WTC11 (cell line): Measurements from ENCODE around the gene HEY2. TPM values are rescaled to one million over a fixed set of nuclear protein-coding genes. Genes with fewer than 3 reads are reported as not detected.

Source experiments
- ATAC-seq: fragments of 200-7000 bp; cut with Tn5 transposase; 2 replicates; pipeline ENCODE4 v1.10.0; 2021; ENCODE audit warnings: mild to moderate bottlenecking, moderate library complexity
- CTCF ChIA-PET: fragments of 300-600 bp; sonication (Branson Sonifier 250); formaldehyde crosslinking; loops from one replicate; lab custom pipeline; 2021; ENCODE audit warnings: antibody characterized with exemption; lab: Charles Lee
- POLR2A ChIA-PET: fragments of 350-600 bp; sonication (Branson Sonifier 250); formaldehyde crosslinking; loops from one replicate; lab custom pipeline; 2021; ENCODE audit warnings: antibody characterized with exemption; lab: Charles Lee
- DNase-seq: peaks from one replicate; pipeline ENCODE4 v3.0.0; 2021; ENCODE audit warnings: low spot score
- H3K27ac Mint-ChIP-seq: 2 replicates; pipeline ENCODE4 v1.8.0; 2021; ENCODE audit warnings: mixed read lengths
- H3K27me3 Mint-ChIP-seq: 2 replicates; pipeline ENCODE4 v1.8.0; 2021; ENCODE audit warnings: low read depth, mild to moderate bottlenecking, moderate library complexity, mixed read lengths
- H3K36me3 Mint-ChIP-seq: 2 replicates; pipeline ENCODE4 v1.8.0; 2021; ENCODE audit warnings: mixed read lengths
- H3K4me1 Mint-ChIP-seq: 2 replicates; pipeline ENCODE4 v1.8.0; 2022; ENCODE audit warnings: mixed read lengths
- H3K4me3 Mint-ChIP-seq: 2 replicates; pipeline ENCODE4 v1.8.0; 2021; ENCODE audit warnings: mild to moderate bottlenecking, moderate library complexity, mixed read lengths
- H3K9me3 Mint-ChIP-seq: 2 replicates; pipeline ENCODE4 v1.8.0; 2021; ENCODE audit warnings: mixed read lengths
- ESRRA ChIP-seq: sonication (generic); formaldehyde crosslinking; IDR thresholded peaks from 2 replicates; pipeline ENCODE4 v1.8.1; 2022; ENCODE audit warnings: mild to moderate bottlenecking, missing genetic modification reagents, borderline replicate concordance
- FOXP1 ChIP-seq: sonication (generic); formaldehyde crosslinking; IDR thresholded peaks from 2 replicates; pipeline ENCODE4 v1.8.0; 2022; ENCODE audit warnings: missing genetic modification reagents, mild to moderate bottlenecking, moderate library complexity, borderline replicate concordance
- MXD4 ChIP-seq: fragments of 250-450 bp; sonication (Bioruptor Pico); IDR thresholded peaks from 2 replicates; pipeline ENCODE4 v1.8.0; 2021; ENCODE audit warnings: mild to moderate bottlenecking, moderate library complexity, borderline replicate concordance
- MYBL2 ChIP-seq: sonication (generic); formaldehyde crosslinking; IDR thresholded peaks from 2 replicates; pipeline ENCODE4 v1.8.1; 2023; ENCODE audit warnings: mild to moderate bottlenecking, moderate library complexity, missing genetic modification reagents
- ZNF219 ChIP-seq: sonication (generic); formaldehyde crosslinking; IDR thresholded peaks from 2 replicates; pipeline ENCODE4 v1.8.0; 2023; ENCODE audit warnings: missing genetic modification reagents, mild to moderate bottlenecking, borderline replicate concordance
- ZNF263 ChIP-seq: sonication (generic); formaldehyde crosslinking; IDR thresholded peaks from 2 replicates; pipeline ENCODE4 v1.8.1; 2022; ENCODE audit warnings: low read depth, mild to moderate bottlenecking, moderate library complexity, missing genetic modification reagents
- ZNF671 ChIP-seq: fragments of 250-450 bp; sonication (Bioruptor Pico); IDR thresholded peaks from 2 replicates; pipeline ENCODE4 v1.8.0; 2021; ENCODE audit warnings: mild to moderate bottlenecking
- total RNA-seq: library from RNA; stranded (reverse); gene quantifications from 3 replicates; pipeline ENCODE4 v1.2.3, GENCODE V29; 2021
- TF ChIP-seq, protein P1 (sequence below): sonication (generic); formaldehyde crosslinking; IDR thresholded peaks from 2 replicates; pipeline ENCODE4 v1.8.1; 2023; ENCODE audit warnings: mild to moderate bottlenecking, missing genetic modification reagents, borderline replicate concordance
- TF ChIP-seq, protein P2 (sequence below): sonication (generic); formaldehyde crosslinking; IDR thresholded peaks from 2 replicates; pipeline ENCODE4 v1.8.1; 2023; ENCODE audit warnings: mild to moderate bottlenecking, missing genetic modification reagents, moderate library complexity
- TF ChIP-seq, protein P3 (sequence below): sonication (generic); formaldehyde crosslinking; IDR thresholded peaks from 2 replicates; pipeline ENCODE4 v1.8.0; 2022; ENCODE audit warnings: mild to moderate bottlenecking, missing genetic modification reagents
- TF ChIP-seq, protein P4 (sequence below): sonication (generic); formaldehyde crosslinking; IDR thresholded peaks from 2 replicates; pipeline ENCODE4 v1.8.0; 2022; ENCODE audit warnings: mild to moderate bottlenecking, missing genetic modification reagents
- TF ChIP-seq, protein P5 (sequence below): sonication (generic); formaldehyde crosslinking; IDR thresholded peaks from 2 replicates; pipeline ENCODE4 v1.8.0; 2023; ENCODE audit warnings: missing genetic modification reagents
- TF ChIP-seq, protein P6 (sequence below): fragments of 250-450 bp; sonication (Bioruptor Pico); IDR thresholded peaks from 2 replicates; pipeline ENCODE4 v1.8.0; 2021; ENCODE audit warnings: mild to moderate bottlenecking
- TF ChIP-seq, protein P7 (sequence below): fragments of 250-450 bp; sonication (Bioruptor Pico); IDR thresholded peaks from 2 replicates; pipeline ENCODE4 v1.9.0; 2021; ENCODE audit warnings: mild to moderate bottlenecking
- TF ChIP-seq, protein P8 (sequence below): sonication (generic); formaldehyde crosslinking; IDR thresholded peaks from 2 replicates; pipeline ENCODE4 v1.8.0; 2022; ENCODE audit warnings: mild to moderate bottlenecking, missing genetic modification reagents
- TF ChIP-seq, protein P9 (sequence below): sonication (generic); formaldehyde crosslinking; IDR thresholded peaks from 2 replicates; pipeline ENCODE4 v1.8.1; 2023; ENCODE audit warnings: mild to moderate bottlenecking, missing genetic modification reagents
- TF ChIP-seq, protein P10 (sequence below): sonication (generic); formaldehyde crosslinking; conservative IDR thresholded peaks from 2 replicates; pipeline ENCODE4 v1.8.1; 2022; ENCODE audit warnings: mild to moderate bottlenecking, missing genetic modification reagents

Gene HEY2
- total RNA-seq, 1 experiment from 2014 or later: 10.6 TPM

DNA sequence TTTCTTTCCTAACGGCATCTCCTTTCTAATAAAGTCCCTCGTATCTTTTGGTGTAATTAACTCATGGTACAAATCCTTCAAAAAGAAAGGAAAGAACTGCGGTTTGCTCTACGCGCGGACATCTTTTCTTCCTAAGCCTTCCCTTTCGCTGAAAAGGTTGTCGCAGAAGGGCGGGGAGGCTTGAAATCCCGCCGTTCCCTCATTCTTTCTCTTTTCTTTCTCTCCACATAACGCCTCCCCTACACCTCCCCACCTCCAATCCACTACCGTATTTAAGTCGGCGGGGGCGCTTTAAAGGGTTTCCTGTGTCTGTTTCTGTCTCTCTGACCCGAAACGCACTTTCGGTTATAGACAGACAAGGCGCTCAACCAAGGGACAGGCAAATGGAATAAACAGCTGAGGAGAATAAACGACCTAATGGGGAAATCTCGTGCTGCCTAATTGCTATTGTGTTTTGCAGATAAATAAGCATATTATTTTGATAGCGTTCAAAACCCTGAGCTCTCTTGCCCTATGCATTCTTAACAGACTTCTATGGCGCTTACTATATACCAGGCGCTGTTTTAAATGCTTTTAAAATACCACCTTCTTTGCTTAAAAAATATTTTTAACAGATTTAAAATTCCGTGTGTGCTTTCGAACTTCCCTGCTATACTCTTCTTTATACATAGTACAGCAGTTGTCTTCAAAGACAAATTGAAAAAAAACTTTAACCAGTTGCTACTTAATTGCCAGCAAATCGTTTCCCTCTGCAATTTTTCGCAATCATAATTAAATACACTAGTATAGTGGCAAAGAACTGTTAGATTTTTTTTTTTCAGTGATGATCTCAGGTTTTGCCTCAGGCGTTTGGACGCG lies 2.5 kb upstream of the HEY2 start (continued):
- TF ChIP-seq, protein P1, sequence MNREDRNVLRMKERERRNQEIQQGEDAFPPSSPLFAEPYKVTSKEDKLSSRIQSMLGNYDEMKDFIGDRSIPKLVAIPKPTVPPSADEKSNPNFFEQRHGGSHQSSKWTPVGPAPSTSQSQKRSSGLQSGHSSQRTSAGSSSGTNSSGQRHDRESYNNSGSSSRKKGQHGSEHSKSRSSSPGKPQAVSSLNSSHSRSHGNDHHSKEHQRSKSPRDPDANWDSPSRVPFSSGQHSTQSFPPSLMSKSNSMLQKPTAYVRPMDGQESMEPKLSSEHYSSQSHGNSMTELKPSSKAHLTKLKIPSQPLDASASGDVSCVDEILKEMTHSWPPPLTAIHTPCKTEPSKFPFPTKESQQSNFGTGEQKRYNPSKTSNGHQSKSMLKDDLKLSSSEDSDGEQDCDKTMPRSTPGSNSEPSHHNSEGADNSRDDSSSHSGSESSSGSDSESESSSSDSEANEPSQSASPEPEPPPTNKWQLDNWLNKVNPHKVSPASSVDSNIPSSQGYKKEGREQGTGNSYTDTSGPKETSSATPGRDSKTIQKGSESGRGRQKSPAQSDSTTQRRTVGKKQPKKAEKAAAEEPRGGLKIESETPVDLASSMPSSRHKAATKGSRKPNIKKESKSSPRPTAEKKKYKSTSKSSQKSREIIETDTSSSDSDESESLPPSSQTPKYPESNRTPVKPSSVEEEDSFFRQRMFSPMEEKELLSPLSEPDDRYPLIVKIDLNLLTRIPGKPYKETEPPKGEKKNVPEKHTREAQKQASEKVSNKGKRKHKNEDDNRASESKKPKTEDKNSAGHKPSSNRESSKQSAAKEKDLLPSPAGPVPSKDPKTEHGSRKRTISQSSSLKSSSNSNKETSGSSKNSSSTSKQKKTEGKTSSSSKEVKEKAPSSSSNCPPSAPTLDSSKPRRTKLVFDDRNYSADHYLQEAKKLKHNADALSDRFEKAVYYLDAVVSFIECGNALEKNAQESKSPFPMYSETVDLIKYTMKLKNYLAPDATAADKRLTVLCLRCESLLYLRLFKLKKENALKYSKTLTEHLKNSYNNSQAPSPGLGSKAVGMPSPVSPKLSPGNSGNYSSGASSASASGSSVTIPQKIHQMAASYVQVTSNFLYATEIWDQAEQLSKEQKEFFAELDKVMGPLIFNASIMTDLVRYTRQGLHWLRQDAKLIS (CRISPR knock-in tag): no peak
- TF ChIP-seq, protein P2, sequence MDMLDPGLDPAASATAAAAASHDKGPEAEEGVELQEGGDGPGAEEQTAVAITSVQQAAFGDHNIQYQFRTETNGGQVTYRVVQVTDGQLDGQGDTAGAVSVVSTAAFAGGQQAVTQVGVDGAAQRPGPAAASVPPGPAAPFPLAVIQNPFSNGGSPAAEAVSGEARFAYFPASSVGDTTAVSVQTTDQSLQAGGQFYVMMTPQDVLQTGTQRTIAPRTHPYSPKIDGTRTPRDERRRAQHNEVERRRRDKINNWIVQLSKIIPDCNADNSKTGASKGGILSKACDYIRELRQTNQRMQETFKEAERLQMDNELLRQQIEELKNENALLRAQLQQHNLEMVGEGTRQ (CRISPR knock-in tag): 0 out of 2 replicates have a peak, but pooled peaks have one; percentile 9
- TF ChIP-seq FOXP1: no peak

DNA sequence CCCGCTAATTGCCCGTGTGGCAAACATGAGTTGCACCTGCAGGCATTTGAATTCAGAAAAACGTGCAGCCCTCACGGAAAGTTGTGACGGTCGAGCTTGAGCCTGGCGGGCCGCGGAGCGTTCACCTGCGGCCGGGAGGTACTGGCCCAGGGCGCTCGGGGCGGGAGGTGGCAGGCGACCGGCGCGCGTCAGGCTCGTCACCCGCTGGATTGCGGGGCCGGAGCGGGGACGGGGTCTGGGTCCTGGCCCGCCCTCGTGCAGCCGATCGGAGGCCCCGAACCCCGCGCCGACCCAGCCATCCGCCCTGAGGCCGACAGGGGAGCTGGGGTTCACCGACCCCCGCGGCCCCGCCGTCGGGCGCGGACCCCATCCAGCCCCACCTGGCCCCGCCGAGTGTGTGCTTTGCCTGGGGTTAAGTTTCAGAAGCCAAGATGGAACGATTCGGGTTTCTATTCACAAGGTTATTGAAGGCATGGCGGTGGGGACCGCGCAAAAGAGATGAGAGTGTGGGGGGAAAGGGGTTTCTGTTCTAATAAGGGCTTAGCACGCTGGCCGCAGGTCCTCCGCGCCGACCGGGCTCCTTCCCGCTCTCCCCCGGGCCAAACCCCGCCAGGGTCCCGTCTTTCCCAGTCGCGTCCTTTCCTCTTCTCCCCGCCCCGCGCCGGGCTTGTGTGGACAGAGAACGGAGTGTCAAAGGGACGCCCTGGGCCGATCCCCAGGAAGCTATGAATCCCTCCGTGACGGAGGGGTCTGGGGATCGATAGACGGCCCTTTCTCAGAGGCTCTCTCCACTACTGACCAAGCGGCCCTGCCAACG lies 1.6 kb upstream of the HEY2 start:
- no peaks in the 10 kb centered on the region for H3K36me3 Mint-ChIP-seq
- H3K27me3 Mint-ChIP-seq: peaks cover 28% of the 10 kb centered on the region
- peak overlapping the region; percentile 83 for H3K4me3 Mint-ChIP-seq
- CTCF ChIA-PET: interaction anchor here (2.0 kb wide), 1 partner anchor 11 kb away, joined by 7 read pairs; no protein-coding TSS in a partner anchor
- DNase-seq (peak; percentile 68), ATAC-seq (peak; percentile 4)
- H3K27ac Mint-ChIP-seq: peak overlapping the region; percentile 99
- H3K4me1 Mint-ChIP-seq: peaks cover 62% of the 10 kb centered on the region
- POLR2A ChIA-PET: interaction anchor here (0.7 to 1.4 kb wide), 3 partner anchors 43 to 163 kb away, joined by 3 to 4 read pairs (median 3); partner anchors contain the start of gene NCOA7
- no peaks in the 10 kb centered on the region for H3K9me3 Mint-ChIP-seq
- TF ChIP-seq, protein P3, sequence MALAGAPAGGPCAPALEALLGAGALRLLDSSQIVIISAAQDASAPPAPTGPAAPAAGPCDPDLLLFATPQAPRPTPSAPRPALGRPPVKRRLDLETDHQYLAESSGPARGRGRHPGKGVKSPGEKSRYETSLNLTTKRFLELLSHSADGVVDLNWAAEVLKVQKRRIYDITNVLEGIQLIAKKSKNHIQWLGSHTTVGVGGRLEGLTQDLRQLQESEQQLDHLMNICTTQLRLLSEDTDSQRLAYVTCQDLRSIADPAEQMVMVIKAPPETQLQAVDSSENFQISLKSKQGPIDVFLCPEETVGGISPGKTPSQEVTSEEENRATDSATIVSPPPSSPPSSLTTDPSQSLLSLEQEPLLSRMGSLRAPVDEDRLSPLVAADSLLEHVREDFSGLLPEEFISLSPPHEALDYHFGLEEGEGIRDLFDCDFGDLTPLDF (CRISPR knock-in tag): peak; percentile 48; the same call in 1 of the 2 replicates
- TF ChIP-seq, protein P4, sequence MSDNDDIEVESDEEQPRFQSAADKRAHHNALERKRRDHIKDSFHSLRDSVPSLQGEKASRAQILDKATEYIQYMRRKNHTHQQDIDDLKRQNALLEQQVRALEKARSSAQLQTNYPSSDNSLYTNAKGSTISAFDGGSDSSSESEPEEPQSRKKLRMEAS (CRISPR knock-in tag): peak; percentile 60; the same call in 1 of the 2 replicates
- TF ChIP-seq, protein P5, sequence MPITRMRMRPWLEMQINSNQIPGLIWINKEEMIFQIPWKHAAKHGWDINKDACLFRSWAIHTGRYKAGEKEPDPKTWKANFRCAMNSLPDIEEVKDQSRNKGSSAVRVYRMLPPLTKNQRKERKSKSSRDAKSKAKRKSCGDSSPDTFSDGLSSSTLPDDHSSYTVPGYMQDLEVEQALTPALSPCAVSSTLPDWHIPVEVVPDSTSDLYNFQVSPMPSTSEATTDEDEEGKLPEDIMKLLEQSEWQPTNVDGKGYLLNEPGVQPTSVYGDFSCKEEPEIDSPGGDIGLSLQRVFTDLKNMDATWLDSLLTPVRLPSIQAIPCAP (CRISPR knock-in tag): no peak
- TF ChIP-seq, protein P6, sequence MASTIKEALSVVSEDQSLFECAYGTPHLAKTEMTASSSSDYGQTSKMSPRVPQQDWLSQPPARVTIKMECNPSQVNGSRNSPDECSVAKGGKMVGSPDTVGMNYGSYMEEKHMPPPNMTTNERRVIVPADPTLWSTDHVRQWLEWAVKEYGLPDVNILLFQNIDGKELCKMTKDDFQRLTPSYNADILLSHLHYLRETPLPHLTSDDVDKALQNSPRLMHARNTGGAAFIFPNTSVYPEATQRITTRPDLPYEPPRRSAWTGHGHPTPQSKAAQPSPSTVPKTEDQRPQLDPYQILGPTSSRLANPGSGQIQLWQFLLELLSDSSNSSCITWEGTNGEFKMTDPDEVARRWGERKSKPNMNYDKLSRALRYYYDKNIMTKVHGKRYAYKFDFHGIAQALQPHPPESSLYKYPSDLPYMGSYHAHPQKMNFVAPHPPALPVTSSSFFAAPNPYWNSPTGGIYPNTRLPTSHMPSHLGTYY: no peak
- TF ChIP-seq ESRRA (peak; percentile 51; the same call in 1 of the 2 replicates), MYBL2 (CRISPR knock-in tag) (peak; percentile 78; the same call in 1 of the 2 replicates), MXD4 (CRISPR knock-in tag) (no peak), ZNF263 (CRISPR knock-in tag) (no peak), ZNF671 (CRISPR knock-in tag) (no peak), ZNF219 (CRISPR knock-in tag) (no peak)
- TF ChIP-seq, protein P7, sequence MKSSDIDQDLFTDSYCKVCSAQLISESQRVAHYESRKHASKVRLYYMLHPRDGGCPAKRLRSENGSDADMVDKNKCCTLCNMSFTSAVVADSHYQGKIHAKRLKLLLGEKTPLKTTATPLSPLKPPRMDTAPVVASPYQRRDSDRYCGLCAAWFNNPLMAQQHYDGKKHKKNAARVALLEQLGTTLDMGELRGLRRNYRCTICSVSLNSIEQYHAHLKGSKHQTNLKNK (CRISPR knock-in tag): no peak
- TF ChIP-seq, protein P8, sequence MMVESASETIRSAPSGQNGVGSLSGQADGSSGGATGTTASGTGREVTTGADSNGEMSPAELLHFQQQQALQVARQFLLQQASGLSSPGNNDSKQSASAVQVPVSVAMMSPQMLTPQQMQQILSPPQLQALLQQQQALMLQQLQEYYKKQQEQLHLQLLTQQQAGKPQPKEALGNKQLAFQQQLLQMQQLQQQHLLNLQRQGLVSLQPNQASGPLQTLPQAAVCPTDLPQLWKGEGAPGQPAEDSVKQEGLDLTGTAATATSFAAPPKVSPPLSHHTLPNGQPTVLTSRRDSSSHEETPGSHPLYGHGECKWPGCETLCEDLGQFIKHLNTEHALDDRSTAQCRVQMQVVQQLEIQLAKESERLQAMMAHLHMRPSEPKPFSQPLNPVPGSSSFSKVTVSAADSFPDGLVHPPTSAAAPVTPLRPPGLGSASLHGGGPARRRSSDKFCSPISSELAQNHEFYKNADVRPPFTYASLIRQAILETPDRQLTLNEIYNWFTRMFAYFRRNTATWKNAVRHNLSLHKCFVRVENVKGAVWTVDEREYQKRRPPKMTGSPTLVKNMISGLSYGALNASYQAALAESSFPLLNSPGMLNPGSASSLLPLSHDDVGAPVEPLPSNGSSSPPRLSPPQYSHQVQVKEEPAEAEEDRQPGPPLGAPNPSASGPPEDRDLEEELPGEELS (CRISPR knock-in tag): peak; percentile 42; the same call in 1 of the 2 replicates
- TF ChIP-seq, protein P9, sequence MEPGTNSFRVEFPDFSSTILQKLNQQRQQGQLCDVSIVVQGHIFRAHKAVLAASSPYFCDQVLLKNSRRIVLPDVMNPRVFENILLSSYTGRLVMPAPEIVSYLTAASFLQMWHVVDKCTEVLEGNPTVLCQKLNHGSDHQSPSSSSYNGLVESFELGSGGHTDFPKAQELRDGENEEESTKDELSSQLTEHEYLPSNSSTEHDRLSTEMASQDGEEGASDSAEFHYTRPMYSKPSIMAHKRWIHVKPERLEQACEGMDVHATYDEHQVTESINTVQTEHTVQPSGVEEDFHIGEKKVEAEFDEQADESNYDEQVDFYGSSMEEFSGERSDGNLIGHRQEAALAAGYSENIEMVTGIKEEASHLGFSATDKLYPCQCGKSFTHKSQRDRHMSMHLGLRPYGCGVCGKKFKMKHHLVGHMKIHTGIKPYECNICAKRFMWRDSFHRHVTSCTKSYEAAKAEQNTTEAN (CRISPR knock-in tag): 0 out of 2 replicates have a peak, but pooled peaks have one; percentile 82
- TF ChIP-seq, protein P10, sequence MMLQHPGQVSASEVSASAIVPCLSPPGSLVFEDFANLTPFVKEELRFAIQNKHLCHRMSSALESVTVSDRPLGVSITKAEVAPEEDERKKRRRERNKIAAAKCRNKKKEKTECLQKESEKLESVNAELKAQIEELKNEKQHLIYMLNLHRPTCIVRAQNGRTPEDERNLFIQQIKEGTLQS (CRISPR knock-in tag): no peak
